H9 (cell line): ENCODE results near the gene GRK1. TPM values are rescaled to one million over a fixed set of nuclear protein-coding genes. Genes with fewer than 3 reads are reported as not detected.

Source experiments
- DNase-seq: peaks from one replicate; pipeline ENCODE4 v3.0.0-alpha.2; 2017
- H2AFZ ChIP-seq: one replicate; pipeline ENCODE4 v1.6.1; 2013; ENCODE audit warnings: mild to moderate bottlenecking, low read length, control low read depth, moderate library complexity
- H2AK5ac ChIP-seq: 2 replicates; pipeline ENCODE4 v1.6.1; 2013; ENCODE audit warnings: low read length, control low read depth, mixed read lengths; ENCODE audit not compliant: insufficient read length
- H2BK120ac ChIP-seq: one replicate; pipeline ENCODE4 v1.6.1; 2013; ENCODE audit warnings: low read depth, mild to moderate bottlenecking, low read length, control low read depth, inconsistent platforms; ENCODE audit not compliant: poor library complexity, severe bottlenecking
- H2BK12ac ChIP-seq: 2 replicates; pipeline ENCODE4 v1.6.1; 2013; ENCODE audit warnings: low read length, control low read depth, mixed read lengths, low read depth; ENCODE audit not compliant: insufficient read length
- H2BK15ac ChIP-seq: 2 replicates; pipeline ENCODE4 v1.6.1; 2013; ENCODE audit warnings: low read depth, low read length, control low read depth
- H2BK20ac ChIP-seq: one replicate; pipeline ENCODE4 v1.6.1; 2013; ENCODE audit warnings: low read depth, mild to moderate bottlenecking, low read length, control low read depth, inconsistent platforms; ENCODE audit not compliant: poor library complexity, severe bottlenecking
- H2BK5ac ChIP-seq: 2 replicates; pipeline ENCODE4 v1.6.1; 2013; ENCODE audit warnings: low read length, control low read depth, mixed read lengths; ENCODE audit not compliant: insufficient read length
- H3K14ac ChIP-seq: 2 replicates; pipeline ENCODE4 v1.6.1; 2013; ENCODE audit warnings: low read length, control low read depth; ENCODE audit not compliant: insufficient read depth
- H3K18ac ChIP-seq: 2 replicates; pipeline ENCODE4 v1.6.1; 2013; ENCODE audit warnings: low read depth, mild to moderate bottlenecking, mixed read lengths, low read length, control low read depth; ENCODE audit not compliant: insufficient read length
- H3K23ac ChIP-seq: 2 replicates; pipeline ENCODE4 v1.6.1; 2013; ENCODE audit warnings: low read length, control low read depth, mixed read lengths, low read depth; ENCODE audit not compliant: insufficient read length
- H3K23me2 ChIP-seq: 2 replicates; pipeline ENCODE4 v1.6.1; 2013; ENCODE audit warnings: low read depth, mild to moderate bottlenecking, mixed read lengths, low read length, control low read depth; ENCODE audit not compliant: insufficient read length, poor library complexity, severe bottlenecking
- H3K27ac ChIP-seq: 2 replicates; pipeline ENCODE4 v1.5.1; 2013; ENCODE audit warnings: low read length, control low read depth, mixed read lengths, low read depth; ENCODE audit not compliant: insufficient read length
- H3K27me3 ChIP-seq: 2 replicates; pipeline ENCODE4 v1.6.1; 2013; ENCODE audit warnings: low read length, control low read depth, inconsistent platforms; ENCODE audit not compliant: insufficient read depth
- H3K4ac ChIP-seq: 2 replicates; pipeline ENCODE4 v1.6.1; 2013; ENCODE audit warnings: low read depth, mild to moderate bottlenecking, control low read depth, inconsistent platforms, low read length, moderate library complexity
- H3K4me1 ChIP-seq: 2 replicates; pipeline ENCODE4 v1.6.1; 2013; ENCODE audit warnings: low read length, control low read depth, inconsistent platforms; ENCODE audit not compliant: insufficient read depth
- H3K4me2 ChIP-seq: 2 replicates; pipeline ENCODE4 v1.6.1; 2013; ENCODE audit warnings: low read length, control low read depth, mixed read lengths; ENCODE audit not compliant: insufficient read length, insufficient read depth
- H3K56ac ChIP-seq: 2 replicates; pipeline ENCODE4 v1.6.1; 2013; ENCODE audit warnings: low read depth, mild to moderate bottlenecking, mixed read lengths, low read length, control low read depth; ENCODE audit not compliant: insufficient read length
- H3K79me1 ChIP-seq: 2 replicates; pipeline ENCODE4 v1.6.1; 2013; ENCODE audit warnings: low read depth, mild to moderate bottlenecking, moderate library complexity, low read length, control low read depth, inconsistent platforms; ENCODE audit not compliant: insufficient read depth, poor library complexity, severe bottlenecking
- H3K79me2 ChIP-seq: 2 replicates; pipeline ENCODE4 v1.6.1; 2013; ENCODE audit warnings: low read length, control low read depth, inconsistent platforms; ENCODE audit not compliant: insufficient read depth
- H3K9ac ChIP-seq: 2 replicates; pipeline ENCODE4 v1.6.1; 2013; ENCODE audit warnings: low read length, control low read depth, mixed read lengths; ENCODE audit not compliant: insufficient read length; ENCODE audit errors: extremely low read depth
- H3K9me3 ChIP-seq: one replicate; pipeline ENCODE4 v1.6.1; 2013; ENCODE audit warnings: low read depth, low read length, inconsistent platforms; ENCODE audit not compliant: control insufficient read depth
- H3T11ph ChIP-seq: one replicate; pipeline ENCODE4 v1.6.1; 2013; ENCODE audit warnings: mild to moderate bottlenecking, low read length, control low read depth, inconsistent platforms
- H4K20me1 ChIP-seq: one replicate; pipeline ENCODE4 v1.6.1; 2013; ENCODE audit not compliant: control insufficient read depth, insufficient read length, insufficient read depth
- H4K5ac ChIP-seq: 2 replicates; pipeline ENCODE4 v1.6.1; 2013; ENCODE audit warnings: low read depth, mild to moderate bottlenecking, mixed read lengths, low read length, control low read depth; ENCODE audit not compliant: insufficient read length
- H4K8ac ChIP-seq: replicated peaks from 2 replicates; pipeline ENCODE4 v1.6.1; 2013; ENCODE audit warnings: low read length, control low read depth, mixed read lengths, low read depth; ENCODE audit not compliant: insufficient read length
- H4K91ac ChIP-seq: 2 replicates; pipeline ENCODE4 v1.6.1; 2013; ENCODE audit warnings: low read depth, mild to moderate bottlenecking, moderate library complexity, mixed read lengths, low read length, control low read depth; ENCODE audit not compliant: insufficient read length
- H3K27ac Mint-ChIP-seq, 3 experiments: 2 replicates in 2 of 3; 3 replicates in 1 of 3; pipeline ENCODE4 v1.8.0; 2020 to 2021; ENCODE audit warnings: mixed read lengths in 3 of 3, mild to moderate bottlenecking in 1 of 3, moderate library complexity in 1 of 3
- H3K27me3 Mint-ChIP-seq: 2 replicates; pipeline ENCODE4 v1.8.0; 2021; ENCODE audit warnings: low read depth, mild to moderate bottlenecking, moderate library complexity, mixed read lengths
- H3K36me3 Mint-ChIP-seq, 3 experiments: 2 replicates in 2 of 3; 3 replicates in 1 of 3; pipeline ENCODE4 v1.8.0; 2020 to 2021; ENCODE audit warnings: low read depth in 3 of 3, mixed read lengths in 3 of 3; ENCODE audit not compliant: insufficient read depth in 1 of 3
- H3K4me1 Mint-ChIP-seq, 2 experiments: 2 replicates each; pipeline ENCODE4 v1.8.0; 2020; ENCODE audit warnings: mixed read lengths in 2 of 2
- H3K4me3 Mint-ChIP-seq, 2 experiments: 2 replicates in 1 of 2; 3 replicates in 1 of 2; pipeline ENCODE4 v1.8.0; 2020 to 2021; ENCODE audit warnings: mild to moderate bottlenecking in 2 of 2, mixed read lengths in 2 of 2, moderate library complexity in 1 of 2
- H3K9me3 Mint-ChIP-seq, 2 experiments: 2 replicates in 1 of 2; 3 replicates in 1 of 2; pipeline ENCODE4 v1.8.0; 2020; ENCODE audit warnings: mild to moderate bottlenecking in 2 of 2, mixed read lengths in 2 of 2, moderate library complexity in 1 of 2
- WGBS: extraction: QIAGEN DNeasy Blood & Tissue Kit; methylation state at CpG from one replicate; pipeline ENCODE4 v1.1.7; 2013; ENCODE audit warnings: missing lambda C conversion rate, low lambda C conversion rate, mixed read lengths; ENCODE audit not compliant: insufficient read length; ENCODE audit errors: extremely low coverage; 5-methylcytosine and 5-hydroxymethylcytosine counted together
- total RNA-seq: library from RNA; stranded (reverse); gene quantifications from 2 replicates; pipeline ENCODE4 v1.2.1, GENCODE V29; 2021
- TF ChIP-seq, protein P1 (sequence below): fragments of 200-600 bp; sonication (generic); conservative IDR thresholded peaks from 3 replicates; pipeline ENCODE4 v1.8.0; 2021; ENCODE audit warnings: antibody characterized with exemption, mild to moderate bottlenecking

The GRK1 gene
- total RNA-seq, 1 experiment from 2014 or later = 0.31 TPM

DNA sequence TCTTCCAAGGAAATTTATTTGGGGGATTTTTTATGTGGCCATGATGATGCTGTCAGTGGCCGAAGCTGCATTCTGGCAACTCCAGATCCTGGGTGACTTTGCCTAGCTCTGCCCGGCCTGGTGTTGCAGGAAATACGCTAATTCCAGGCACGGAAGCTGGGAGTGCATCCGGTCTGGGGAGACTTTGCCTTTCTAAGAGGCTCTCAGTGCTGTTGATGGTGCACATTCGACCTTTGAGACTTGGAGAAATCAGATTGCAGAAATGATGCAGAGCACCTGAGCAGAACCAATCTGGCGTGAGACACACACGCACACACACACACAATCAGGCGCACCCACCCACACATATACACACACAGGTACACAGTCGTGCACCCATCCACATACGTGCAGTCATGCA is 86.2 kb downstream of the GRK1 start:
- no peak for DNase-seq
- no peaks in the 10 kb centered on the region for H3K23me2 ChIP-seq
- H2BK20ac ChIP-seq = no peak overlapping the region
- Mint-ChIP-seq H3K27ac (no peak overlapping the region), H3K27me3 (peaks cover 22% of the 10 kb centered on the region), H3K9me3 (peaks cover 10 to 18% of the 10 kb centered on the region in 2 experiments; a peak in 4 of 5 replicates), H3K36me3 (peaks cover 0 to 10% (median 3%) of the 10 kb centered on the region in 3 experiments; a peak in 3 of 7 replicates), H3K4me3 (no peak overlapping the region), H3K4me1 (peaks cover under 1 to 3% of the 10 kb centered on the region in 2 experiments)
- H2BK5ac ChIP-seq = no peak overlapping the region
- no peak overlapping the region for H3K4ac ChIP-seq
- H2AK5ac ChIP-seq = no peak overlapping the region
- no peak overlapping the region for H3K56ac ChIP-seq
- H3K4me1 ChIP-seq = no peaks in the 10 kb centered on the region
- no peak overlapping the region for H4K8ac ChIP-seq
- H4K5ac ChIP-seq = no peak overlapping the region
- no peak overlapping the region for H3K23ac ChIP-seq
- no CpG with 5 or more reads among the region's 11 CpGs for WGBS
- no peak overlapping the region for H3K9ac ChIP-seq
- no peak overlapping the region for H3K14ac ChIP-seq
- H3K27me3 ChIP-seq = no peaks in the 10 kb centered on the region; the same call in 1 of the 2 replicates
- H3K79me1 ChIP-seq = no peaks in the 10 kb centered on the region
- no peak overlapping the region for H2AFZ ChIP-seq
- H3K9me3 ChIP-seq = no peaks in the 10 kb centered on the region
- H4K20me1 ChIP-seq = no peaks in the 10 kb centered on the region
- H3K27ac ChIP-seq = no peak overlapping the region
- no peaks in the 10 kb centered on the region for H3K79me2 ChIP-seq
- no peak overlapping the region for H3K18ac ChIP-seq
- no peak overlapping the region for H2BK12ac ChIP-seq
- no peak overlapping the region for H3K4me2 ChIP-seq
- H2BK120ac ChIP-seq = no peak overlapping the region
- TF ChIP-seq, protein P1, sequence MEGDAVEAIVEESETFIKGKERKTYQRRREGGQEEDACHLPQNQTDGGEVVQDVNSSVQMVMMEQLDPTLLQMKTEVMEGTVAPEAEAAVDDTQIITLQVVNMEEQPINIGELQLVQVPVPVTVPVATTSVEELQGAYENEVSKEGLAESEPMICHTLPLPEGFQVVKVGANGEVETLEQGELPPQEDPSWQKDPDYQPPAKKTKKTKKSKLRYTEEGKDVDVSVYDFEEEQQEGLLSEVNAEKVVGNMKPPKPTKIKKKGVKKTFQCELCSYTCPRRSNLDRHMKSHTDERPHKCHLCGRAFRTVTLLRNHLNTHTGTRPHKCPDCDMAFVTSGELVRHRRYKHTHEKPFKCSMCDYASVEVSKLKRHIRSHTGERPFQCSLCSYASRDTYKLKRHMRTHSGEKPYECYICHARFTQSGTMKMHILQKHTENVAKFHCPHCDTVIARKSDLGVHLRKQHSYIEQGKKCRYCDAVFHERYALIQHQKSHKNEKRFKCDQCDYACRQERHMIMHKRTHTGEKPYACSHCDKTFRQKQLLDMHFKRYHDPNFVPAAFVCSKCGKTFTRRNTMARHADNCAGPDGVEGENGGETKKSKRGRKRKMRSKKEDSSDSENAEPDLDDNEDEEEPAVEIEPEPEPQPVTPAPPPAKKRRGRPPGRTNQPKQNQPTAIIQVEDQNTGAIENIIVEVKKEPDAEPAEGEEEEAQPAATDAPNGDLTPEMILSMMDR = no peak
- H2BK15ac ChIP-seq = no peak overlapping the region
- H4K91ac ChIP-seq = no peak overlapping the region
- H3T11ph ChIP-seq = no peak overlapping the region
